Measurements from ENCODE around the gene PSORS1C1. TPM values are rescaled to one million over a fixed set of nuclear protein-coding genes. Genes with fewer than 3 reads are reported as not detected.

The PSORS1C1 gene
- total RNA-seq, 4 donors from 2014 or later: 0.33 to 0.94 (median 0.50) TPM

DNA sequence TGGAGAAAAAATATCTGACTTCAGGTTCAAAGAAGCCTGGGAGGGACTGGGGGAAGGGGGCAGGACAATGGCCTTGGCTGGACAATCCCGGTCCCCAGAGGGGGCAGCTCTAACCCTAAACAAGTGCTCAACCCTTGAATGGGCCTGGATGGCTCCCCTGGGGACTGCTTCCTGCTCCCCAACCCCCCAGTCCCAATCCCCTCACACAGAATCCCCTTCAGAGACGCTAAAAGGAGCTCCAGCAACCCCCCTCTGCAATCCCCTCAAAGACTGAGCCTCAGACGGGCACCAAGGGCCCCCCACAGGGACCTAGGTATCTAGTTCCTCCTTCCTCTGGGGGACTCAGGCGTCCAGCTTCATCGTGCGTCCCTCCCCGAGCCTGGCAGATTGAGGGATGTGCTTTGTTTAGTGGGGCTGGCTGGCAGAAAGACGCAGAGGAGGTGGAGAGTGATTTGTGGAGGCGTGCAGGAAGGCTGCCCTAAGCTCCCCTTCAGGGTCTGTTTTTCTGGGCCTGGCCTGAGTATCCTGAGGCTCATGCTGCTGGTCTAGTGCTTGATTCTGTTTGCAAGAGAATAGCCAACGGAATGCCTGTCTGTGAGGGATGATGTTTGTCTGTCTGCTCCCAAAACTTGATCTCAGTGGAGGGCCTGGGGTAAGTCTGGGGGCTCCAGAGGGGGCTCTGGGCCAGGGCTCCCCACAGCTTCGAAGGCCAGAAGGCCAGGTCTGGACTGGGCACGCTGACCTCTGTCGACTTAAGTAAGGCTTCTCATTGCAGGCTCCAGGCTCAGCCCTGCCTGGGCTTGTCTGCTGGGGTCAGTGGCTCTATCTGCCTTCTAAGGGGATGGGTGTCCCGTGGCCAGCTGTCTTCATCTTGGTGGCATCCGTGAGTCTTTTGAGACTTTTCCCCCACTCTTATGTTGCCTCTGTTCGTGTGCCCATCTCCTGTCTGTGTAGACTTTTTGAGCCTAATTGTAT lies 57.6 kb downstream of the PSORS1C1 start:
- TF ChIP-seq CTCF (IDR thresholded peaks at IDR 0.05; ENCODE audit: low read depth): no peak

DNA sequence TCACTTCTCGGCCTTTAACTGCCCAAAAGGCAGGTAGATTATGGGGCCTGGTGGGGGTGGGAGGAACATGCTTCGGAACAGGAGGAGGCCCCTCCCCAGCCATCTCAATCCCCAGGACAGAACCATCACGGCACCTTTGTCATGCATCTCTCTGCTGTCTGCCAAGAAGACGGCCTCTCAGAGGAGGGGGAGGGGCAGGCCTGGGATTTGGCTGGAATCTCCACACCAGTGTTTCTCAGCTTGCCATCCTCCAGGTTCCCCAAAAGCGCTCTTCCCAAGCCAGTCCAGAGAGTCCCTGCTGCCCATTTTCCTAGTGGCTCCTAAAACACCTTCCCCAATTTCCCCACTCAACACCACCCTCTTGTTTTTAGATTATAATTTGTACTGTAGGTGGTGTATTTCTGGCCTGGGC lies 58.4 kb downstream of the PSORS1C1 start:
- TF ChIP-seq CTCF (IDR thresholded peaks at IDR 0.05; ENCODE audit: low read depth): no peak

- TF ChIP-seq CTCF (IDR thresholded peaks at IDR 0.05; ENCODE audit: low read depth): no peak
Observed at GRCh38 chr6:31173406-31173805, 58.8 kb downstream of the PSORS1C1 start.

- no peak for TF ChIP-seq CTCF (IDR thresholded peaks at IDR 0.05; ENCODE audit: low read depth)
Observed at GRCh38 chr6:31174378-31174777, 59.8 kb downstream of the PSORS1C1 start.

- no peak for TF ChIP-seq CTCF (IDR thresholded peaks at IDR 0.05; ENCODE audit: low read depth)
Observed at GRCh38 chr6:31175971-31176370, 61.4 kb downstream of the PSORS1C1 start.

- TF ChIP-seq CTCF (IDR thresholded peaks at IDR 0.05; ENCODE audit: low read depth): no peak
Observed at GRCh38 chr6:31178143-31179041, 63.8 kb downstream of the PSORS1C1 start.

DNA sequence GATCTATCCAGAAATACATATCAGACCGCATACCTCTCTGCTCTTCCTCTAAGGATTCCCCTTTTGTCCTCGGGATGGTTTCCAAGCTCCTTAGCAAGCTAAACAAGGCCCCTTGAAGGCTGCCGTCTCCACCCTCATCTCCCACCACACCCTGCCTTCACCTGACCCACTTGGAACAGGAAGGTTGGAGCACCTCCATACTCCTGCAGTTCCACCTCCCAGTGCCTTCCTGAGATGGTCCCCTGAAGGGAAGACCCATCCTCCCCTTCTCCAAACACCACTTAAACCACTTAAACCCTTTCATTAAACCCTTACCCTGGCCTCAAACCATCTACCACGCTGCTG lies 64.4 kb downstream of the PSORS1C1 start:
- no peak for TF ChIP-seq CTCF (IDR thresholded peaks at IDR 0.05; ENCODE audit: low read depth)

All from subcutaneous adipose tissue (tissue), 4 donors.